ENCODE results near the gene TTR.

The TTR gene

GRCh38 chr18:31581498-31582197, 10.0 kb upstream of the TTR start:
- DNase-seq (ENCODE audit: low read depth) = no peak

GRCh38 chr18:31583185-31583854, 8.4 kb upstream of the TTR start:
- no peak for DNase-seq (ENCODE audit: low read depth)

GRCh38 chr18:31585991-31586390, 5.7 kb upstream of the TTR start:
- DNase-seq (ENCODE audit: low read depth) = no peak

GRCh38 chr18:31586616-31587015, 5.1 kb upstream of the TTR start:
- no peak for DNase-seq (ENCODE audit: low read depth)

- DNase-seq (ENCODE audit: low read depth) = no peak
These were observed 4.1 kb upstream of the TTR start for GRCh38 chr18:31587529-31587928.

- DNase-seq (ENCODE audit: low read depth) = no peak
These were observed 1.1 kb upstream of the TTR start for GRCh38 chr18:31590570-31590969.

DNA sequence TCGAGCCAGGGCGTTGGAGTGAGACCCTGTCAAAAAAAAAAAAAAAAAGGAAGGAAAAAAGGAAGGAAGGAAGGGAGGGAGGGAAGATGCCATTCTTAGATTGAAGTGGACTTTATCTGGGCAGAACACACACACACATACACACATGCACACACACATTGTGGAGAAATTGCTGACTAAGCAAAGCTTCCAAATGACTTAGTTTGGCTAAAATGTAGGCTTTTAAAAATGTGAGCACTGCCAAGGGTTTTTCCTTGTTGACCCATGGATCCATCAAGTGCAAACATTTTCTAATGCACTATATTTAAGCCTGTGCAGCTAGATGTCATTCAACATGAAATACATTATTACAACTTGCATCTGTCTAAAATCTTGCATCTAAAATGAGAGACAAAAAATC, 564 bp upstream of the TTR start:
- no peak for DNase-seq (ENCODE audit: low read depth)

DNA sequence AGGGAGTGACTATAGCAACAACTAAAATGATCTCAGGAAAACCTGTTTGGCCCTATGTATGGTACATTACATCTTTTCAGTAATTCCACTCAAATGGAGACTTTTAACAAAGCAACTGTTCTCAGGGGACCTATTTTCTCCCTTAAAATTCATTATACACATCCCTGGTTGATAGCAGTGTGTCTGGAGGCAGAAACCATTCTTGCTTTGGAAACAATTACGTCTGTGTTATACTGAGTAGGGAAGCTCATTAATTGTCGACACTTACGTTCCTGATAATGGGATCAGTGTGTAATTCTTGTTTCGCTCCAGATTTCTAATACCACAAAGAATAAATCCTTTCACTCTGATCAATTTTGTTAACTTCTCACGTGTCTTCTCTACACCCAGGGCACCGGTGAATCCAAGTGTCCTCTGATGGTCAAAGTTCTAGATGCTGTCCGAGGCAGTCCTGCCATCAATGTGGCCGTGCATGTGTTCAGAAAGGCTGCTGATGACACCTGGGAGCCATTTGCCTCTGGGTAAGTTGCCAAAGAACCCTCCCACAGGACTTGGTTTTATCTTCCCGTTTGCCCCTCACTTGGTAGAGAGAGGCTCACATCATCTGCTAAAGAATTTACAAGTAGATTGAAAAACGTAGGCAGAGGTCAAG, 955 bp downstream of the TTR start:
- no peak for DNase-seq (ENCODE audit: low read depth)

DNA sequence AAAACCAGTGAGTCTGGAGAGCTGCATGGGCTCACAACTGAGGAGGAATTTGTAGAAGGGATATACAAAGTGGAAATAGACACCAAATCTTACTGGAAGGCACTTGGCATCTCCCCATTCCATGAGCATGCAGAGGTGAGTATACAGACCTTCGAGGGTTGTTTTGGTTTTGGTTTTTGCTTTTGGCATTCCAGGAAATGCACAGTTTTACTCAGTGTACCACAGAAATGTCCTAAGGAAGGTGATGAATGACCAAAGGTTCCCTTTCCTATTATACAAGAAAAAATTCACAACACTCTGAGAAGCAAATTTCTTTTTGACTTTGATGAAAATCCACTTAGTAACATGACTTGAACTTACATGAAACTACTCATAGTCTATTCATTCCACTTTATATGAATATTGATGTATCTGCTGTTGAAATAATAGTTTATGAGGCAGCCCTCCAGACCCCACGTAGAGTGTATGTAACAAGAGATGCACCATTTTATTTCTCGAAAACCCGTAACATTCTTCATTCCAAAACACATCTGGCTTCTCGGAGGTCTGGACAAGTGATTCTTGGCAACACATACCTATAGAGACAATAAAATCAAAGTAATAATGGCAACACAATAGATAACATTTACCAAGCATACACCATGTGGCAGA, 3.6 kb downstream of the TTR start:
- DNase-seq (ENCODE audit: low read depth) = no peak

- DNase-seq (ENCODE audit: low read depth) = no peak
These were observed 4.6 kb downstream of the TTR start for GRCh38 chr18:31596081-31596872.

GRCh38 chr18:31598021-31598805, 6.5 kb downstream of the TTR start:
- DNase-seq (ENCODE audit: low read depth) = no peak

- DNase-seq (ENCODE audit: low read depth) = no peak
These were observed 11.6 kb downstream of the TTR start for GRCh38 chr18:31603315-31603714.

GRCh38 chr18:31606265-31606664, 14.6 kb downstream of the TTR start:
- DNase-seq (ENCODE audit: low read depth) = no peak

- DNase-seq (ENCODE audit: low read depth) = no peak
These were observed 15.7 kb downstream of the TTR start for GRCh38 chr18:31607384-31607783.

DNA sequence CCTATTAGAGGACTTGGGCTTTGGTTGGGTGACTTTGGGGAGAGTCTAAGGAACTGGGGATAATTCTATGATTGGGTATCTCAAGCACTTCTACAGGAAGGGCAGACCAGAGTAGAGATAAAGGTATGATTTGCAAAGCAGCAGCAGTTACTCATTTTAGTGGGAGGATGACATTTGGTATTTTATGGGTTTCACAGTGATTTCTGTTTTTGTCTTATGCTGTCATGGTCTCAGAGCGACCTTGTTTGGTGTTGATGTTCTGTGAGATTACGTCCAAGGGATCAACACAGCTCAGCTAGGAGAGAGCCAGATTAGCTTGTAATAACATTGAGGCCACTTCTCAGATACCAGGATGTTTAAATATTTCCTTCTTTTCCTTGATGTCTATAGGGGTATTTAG, 18.2 kb downstream of the TTR start:
- no peak for DNase-seq (ENCODE audit: low read depth)

DNA sequence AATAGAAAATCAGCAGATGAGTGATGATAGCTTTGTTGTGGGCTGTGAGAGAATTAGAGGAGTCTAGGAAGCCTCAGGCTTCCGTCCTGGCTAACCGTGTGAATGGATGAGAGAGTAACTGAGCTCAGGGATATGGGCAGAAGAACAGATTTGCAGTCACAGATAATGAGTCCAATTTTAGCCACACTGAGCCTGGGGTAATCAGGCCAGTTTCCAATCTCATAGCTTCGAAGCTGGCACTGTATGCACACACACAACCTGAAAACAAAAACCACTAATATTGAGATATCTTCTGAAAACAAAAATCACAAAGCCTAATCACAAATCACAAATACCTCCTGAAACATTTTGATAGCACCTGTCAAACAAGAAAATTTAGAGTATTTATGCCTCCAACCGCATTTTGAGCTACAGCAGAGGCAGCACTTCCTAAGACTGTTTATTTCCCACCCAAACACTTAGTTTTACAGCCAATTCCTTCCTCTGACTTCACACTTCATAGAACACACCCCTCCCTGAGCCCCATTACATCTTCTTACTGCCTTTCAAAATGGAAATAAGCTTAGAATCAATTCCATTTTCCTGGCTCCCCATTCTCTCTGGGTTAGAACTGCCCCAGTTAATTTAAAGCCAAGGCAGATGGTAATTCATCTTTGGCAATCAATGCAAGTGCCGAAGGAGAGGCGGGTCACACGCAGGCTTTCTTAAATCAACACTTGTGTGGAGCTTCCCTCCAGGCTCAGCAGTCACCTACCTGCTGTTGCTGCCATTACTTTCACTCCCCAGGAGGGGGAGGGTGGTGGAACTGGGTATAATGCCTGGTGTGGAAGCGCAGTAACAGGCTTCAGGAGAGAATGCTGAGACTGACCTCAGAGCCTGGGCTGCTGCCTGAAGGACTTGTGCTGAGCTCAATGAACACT, 18.9 kb downstream of the TTR start:
- DNase-seq (ENCODE audit: low read depth) = no peak

- DNase-seq (ENCODE audit: low read depth) = no peak
These were observed 19.8 kb downstream of the TTR start for GRCh38 chr18:31611511-31611910.

DNA sequence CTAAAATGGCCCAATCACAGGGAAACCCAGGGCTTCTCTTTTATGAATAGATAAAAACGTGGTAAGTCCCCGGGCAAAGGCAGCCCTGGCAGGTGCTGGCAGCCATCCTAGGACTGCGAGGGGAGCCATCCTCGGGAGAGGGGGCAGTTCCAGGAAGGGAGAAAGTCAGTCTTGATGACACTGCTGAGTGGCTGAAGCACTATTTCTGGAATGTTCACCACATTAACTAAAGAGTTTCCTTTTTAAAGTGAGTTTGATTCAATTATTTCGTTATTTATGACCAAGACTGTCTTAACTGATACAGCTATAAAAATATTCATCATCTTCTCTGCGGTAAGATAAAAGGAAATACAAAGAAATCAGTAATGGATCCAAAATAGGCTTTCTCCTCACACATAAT, 20.4 kb downstream of the TTR start:
- no peak for DNase-seq (ENCODE audit: low read depth)

DNA sequence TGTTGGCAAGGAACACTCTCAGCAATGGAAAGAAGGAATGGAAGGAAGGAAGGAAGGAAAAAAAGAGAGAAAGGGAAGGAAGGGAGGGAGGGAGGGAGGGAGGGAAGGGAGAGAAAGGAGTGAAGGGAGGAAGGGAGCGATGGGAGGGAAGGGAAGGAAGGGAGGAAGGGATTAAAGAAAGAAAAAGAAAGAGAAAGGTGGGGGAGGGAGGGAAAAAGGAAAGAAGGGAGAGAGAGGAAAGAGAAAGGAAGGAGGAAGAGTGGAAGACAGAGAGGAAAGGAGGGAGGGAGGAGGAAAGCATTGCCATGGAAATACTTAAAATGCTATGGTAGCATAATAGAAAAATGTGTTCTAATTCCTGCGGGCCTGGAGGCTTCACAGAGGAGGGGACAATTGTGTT, 22.4 kb downstream of the TTR start:
- no peak for DNase-seq (ENCODE audit: low read depth)

DNA sequence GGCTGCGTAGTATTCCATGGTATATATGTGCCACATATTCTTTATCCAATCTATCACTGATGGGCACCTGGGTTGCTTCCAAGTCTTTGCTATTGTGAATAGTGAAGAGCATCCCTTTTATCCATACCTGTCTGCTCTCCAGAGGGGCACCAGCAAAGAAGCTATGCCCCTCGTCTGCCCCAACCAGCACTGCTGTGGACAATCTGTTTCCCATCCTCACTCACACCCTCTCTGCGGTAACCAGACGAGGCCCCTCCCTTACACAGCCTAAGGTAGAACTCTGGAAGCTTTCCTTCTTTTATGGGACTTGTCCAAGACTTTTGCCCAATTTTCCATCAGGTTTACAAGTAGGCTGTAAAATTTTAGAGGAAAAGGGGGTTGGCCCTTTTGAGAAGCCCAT, 24.9 kb downstream of the TTR start:
- no peak for DNase-seq (ENCODE audit: low read depth)
